GM12878 (cell line): ENCODE data around the gene PPP1R36. TPM values are rescaled to one million over a fixed set of nuclear protein-coding genes. Genes with fewer than 3 reads are reported as not detected.

Experiments used
- ATAC-seq: fragments of 200-7000 bp; cut with Tn5 transposase; 3 replicates; pipeline ENCODE4 v1.9.1; 2020; ENCODE audit warnings: mild to moderate bottlenecking, moderate library complexity
- BruUV-seq: library from RNA; stranded (reverse); fragments of 400-500 nt; replicated peaks from 2 replicates; lab custom pipeline; 2021; lab: Mats Ljungman, UMichigan
- CTCF ChIA-PET: fragments of 300-600 bp; sonication (Branson Sonifier 250); formaldehyde crosslinking; extraction: SDS; loops from one replicate; lab custom pipeline; 2021; ENCODE audit warnings: inconsistent platforms; lab: Yijun Ruan, JAX
- POLR2A ChIA-PET: fragments of 350-600 bp; formaldehyde crosslinking; extraction: SDS; loops from one replicate; lab custom pipeline; 2021; ENCODE audit warnings: inconsistent platforms; lab: Charles Lee
- RAD21 ChIA-PET: fragments of 300-600 bp; sonication (Branson Sonifier 250); formaldehyde crosslinking; loops from one replicate; lab custom pipeline; 2023; ENCODE audit warnings: antibody characterized with exemption; ENCODE audit not compliant: unreplicated experiment; lab: Charles Lee
- SMC1A ChIA-PET: fragments of 300-600 bp; sonication (Branson Sonifier 250); formaldehyde crosslinking; loops from one replicate; lab custom pipeline; 2023; ENCODE audit not compliant: unreplicated experiment, uncharacterized antibody; lab: Charles Lee
- DNase-seq: peaks from one replicate; pipeline ENCODE4 v3.0.0-alpha.2; 2011; ENCODE audit warnings: low read depth, low spot score
- FAIRE-seq: peaks from 3 replicates; lab custom pipeline; 2011; peaks lifted over from hg19 to GRCh38; lab: Jason Lieb, UNC
- H2AFZ ChIP-seq: 2 replicates; pipeline ENCODE4 v1.6.0; 2011; ENCODE audit warnings: low read depth, low read length, control low read depth; ENCODE audit not compliant: control insufficient read depth
- H3K27ac ChIP-seq: 2 replicates; pipeline ENCODE4 v1.5.1; 2011; ENCODE audit warnings: control low read depth; ENCODE audit not compliant: control insufficient read depth, insufficient read depth
- H3K27me3 ChIP-seq, 2 experiments: replicated peaks in 1 of 2; 2 replicates each; pipeline versions ENCODE4 v1.6.0 to v1.6.1; 2011; ENCODE audit warnings: low read length in 1 of 2; ENCODE audit not compliant: control insufficient read depth in 2 of 2, insufficient read depth in 2 of 2
- H3K36me3 ChIP-seq, 2 experiments: 2 replicates each; pipeline ENCODE4 v1.5.1; 2011; ENCODE audit warnings: low read length in 1 of 2; ENCODE audit not compliant: control insufficient read depth in 2 of 2, insufficient read depth in 2 of 2
- H3K4me1 ChIP-seq: 2 replicates; pipeline ENCODE4 v1.6.1; 2011; ENCODE audit warnings: mild to moderate bottlenecking, low read length, moderate library complexity, mixed read lengths; ENCODE audit not compliant: control insufficient read depth, insufficient read depth
- H3K4me2 ChIP-seq: 2 replicates; pipeline ENCODE4 v1.6.0; 2011; ENCODE audit warnings: control low read depth; ENCODE audit not compliant: control insufficient read depth, insufficient read depth
- H3K4me3 ChIP-seq: fragments of 200-600 bp; sonication (generic); 2 replicates; pipeline ENCODE4 v1.5.1; 2016
- H3K79me2 ChIP-seq: 2 replicates; pipeline ENCODE4 v1.6.0; 2011; ENCODE audit warnings: low read length; ENCODE audit not compliant: control insufficient read depth, insufficient read depth
- H3K9ac ChIP-seq: 2 replicates; pipeline ENCODE4 v1.8.0; 2011; ENCODE audit warnings: low read length, control low read depth, mixed read lengths; ENCODE audit not compliant: control insufficient read depth, insufficient read depth
- H3K9me3 ChIP-seq: replicated peaks from 3 replicates; pipeline ENCODE4 v1.5.1; 2011; ENCODE audit warnings: mild to moderate bottlenecking, low read length; ENCODE audit not compliant: control insufficient read depth, insufficient read depth
- H4K20me1 ChIP-seq: 2 replicates; pipeline ENCODE4 v1.6.0; 2011; ENCODE audit not compliant: control insufficient read depth, insufficient read depth
- CBX5 ChIP-seq: sonication (generic); IDR thresholded peaks from 2 replicates; pipeline ENCODE4 v1.6.1; 2016; ENCODE audit warnings: low read depth, moderate library complexity, mild to moderate bottlenecking, inconsistent platforms
- NFYA ChIP-seq: IDR thresholded peaks from 2 replicates; pipeline ENCODE4 v1.6.1; 2011; ENCODE audit warnings: low read depth, mild to moderate bottlenecking, low read length, improper control_type of control experiment, borderline replicate concordance
- NRF1 ChIP-seq: conservative IDR thresholded peaks from 2 replicates; pipeline ENCODE4 v1.6.1; 2011; ENCODE audit warnings: mild to moderate bottlenecking, low read depth, low read length, improper control_type of control experiment
- RELA ChIP-seq: fragments of 450-650 bp; IDR thresholded peaks from 2 replicates; pipeline ENCODE4 v1.8.0; 2014; ENCODE audit warnings: borderline replicate concordance; ENCODE audit not compliant: partially characterized antibody
- SUPT20H ChIP-seq: IDR thresholded peaks from 2 replicates; pipeline ENCODE4 v1.6.1; 2011; ENCODE audit warnings: low read depth, mild to moderate bottlenecking, low read length, moderate library complexity, borderline replicate concordance; ENCODE audit not compliant: control insufficient read depth
- ZBTB33 ChIP-seq: fragments of 450-650 bp; IDR thresholded peaks from 2 replicates; pipeline ENCODE4 v1.6.1; 2017; ENCODE audit warnings: mild to moderate bottlenecking
- ZBTB40 ChIP-seq: fragments of 450-650 bp; IDR thresholded peaks from 2 replicates; pipeline ENCODE4 v1.6.1; 2016; ENCODE audit warnings: mild to moderate bottlenecking, moderate library complexity, borderline replicate concordance
- ZNF384 ChIP-seq: IDR thresholded peaks from 2 replicates; pipeline ENCODE4 v1.6.1; 2012; ENCODE audit warnings: low read depth, mild to moderate bottlenecking, low read length, improper control_type of control experiment, borderline replicate concordance
- ZNF622 ChIP-seq: fragments of 450-650 bp; IDR thresholded peaks from 2 replicates; pipeline ENCODE4 v1.6.1; 2017; ENCODE audit warnings: mild to moderate bottlenecking, inconsistent platforms
- WGBS: methylation state at CpG from one replicate; pipeline ENCODE4 v1.1.6; 2016; ENCODE audit warnings: low lambda C conversion rate; ENCODE audit not compliant: insufficient replicate concordance, insufficient coverage; ENCODE audit errors: missing lambda C conversion rate; 5-methylcytosine and 5-hydroxymethylcytosine counted together
- in situ Hi-C: fragments of 300-500 bp; cut with MboI; formaldehyde crosslinking; loops from 9 replicates; pipeline ENCODE4 v1.14.3; 2018; ENCODE audit warnings: mixed read lengths
- intact Hi-C: fragments of 100-400 bp; cut with micrococcal nuclease; formaldehyde crosslinking; loops from one replicate; pipeline ENCODE4 v1.14.2; 2022; ENCODE audit not compliant: unreplicated experiment
- polyA plus RNA-seq, 11 experiments: library from polyadenylated mRNA; depleted of rRNA in 4 of 11; unstranded in 6 of 11; stranded (reverse) in 5 of 11; fragments of >200 nt; fragmentation: Nextera tagmentation in 4 of 11; fragmentation: Illumina TruSeq in 1 of 11; extraction: Ambion mirVana in 4 of 11; extraction: Trizol in 1 of 11; gene quantifications; 1 replicate in 1 of 11; 2 replicates in 10 of 11; pipeline versions ENCODE4 v1.2.1 to v1.2.3, GENCODE V29; 2011 to 2016; ENCODE audit warnings: inconsistent platforms in 2 of 11, missing spikeins in 2 of 11, low read depth in 1 of 11
- total RNA-seq, 4 experiments: library from RNA; depleted of rRNA in 3 of 4; stranded (reverse); fragments of >200 nt in 3 of 4; fragmentation: Illumina TruSeq in 1 of 4; extraction: Trizol in 1 of 4; gene quantifications; 2 replicates each; pipeline versions ENCODE4 v1.2.1 to v1.2.3, GENCODE V29; 2013 to 2021

Gene PPP1R36
- total and polyA plus RNA-seq, 10 of the 15 experiments (the other 5 are each of a cell fraction or from before 2014, with no cell fraction given): 0.12 to 0.13 TPM; not detected in 8

- ChIA-PET POLR2A (no interaction called here), SMC1A (no interaction called here), RAD21 (no interaction called here), CTCF (no interaction called here)
- intact Hi-C loops: no loop called here
- no peak overlapping the region for H3K9ac ChIP-seq
- no peak overlapping the region for H3K4me3 ChIP-seq
- no peak for DNase-seq
- in situ Hi-C loops: no loop called here
- no peak overlapping the region for H2AFZ ChIP-seq
- H3K27me3 ChIP-seq: no peaks in the 10 kb centered on the region; a peak in 1 of 4 replicates
- no peaks in the 10 kb centered on the region; the same call in 1 of the 2 replicates for H4K20me1 ChIP-seq
- no peaks in the 10 kb centered on the region for H3K79me2 ChIP-seq
- no peak overlapping the region for H3K4me2 ChIP-seq
- no peak for TF ChIP-seq ZBTB40
- TF ChIP-seq ZBTB33: no peak
- TF ChIP-seq CBX5: no peak
- no peak for TF ChIP-seq ZNF384
- no peak for TF ChIP-seq ZNF622
- no peak for TF ChIP-seq NRF1
- no peak for TF ChIP-seq RELA
- TF ChIP-seq SUPT20H: no peak
- no peak for TF ChIP-seq NFYA
- TF ChIP-seq, all 136 proteins: peak for 0
- no peak for ATAC-seq
- Histone ChIP-seq H3K27ac (no peak overlapping the region), H3K36me3 (no peaks in the 10 kb centered on the region), H3K9me3 (no peaks in the 10 kb centered on the region), H3K4me1 (no peaks in the 10 kb centered on the region)
- no TSS peak for BruUV-seq
- FAIRE-seq: no peak
- WGBS: 40% methylated on average over 5 of the region's 5 CpGs
These were observed 16.9 kb downstream of the PPP1R36 start for GRCh38 chr14:64566651-64567122.
